Kidney epithelial cell (primary cell): ENCODE data around the gene ANKHD1. TPM values are rescaled to one million over a fixed set of nuclear protein-coding genes. Genes with fewer than 3 reads are reported as not detected.
"Not testable (repeated sequence)": the region's sequence is repeated elsewhere in the genome, so short reads cannot be mapped to it uniquely, and the experiment has no call there.

Experiments
- DNase-seq: peaks from one replicate; pipeline ENCODE4 v3.0.0-alpha.2; 2010; ENCODE audit warnings: low read depth
- H3K27me3 ChIP-seq: 2 replicates; pipeline ENCODE4 v1.6.0; 2011; ENCODE audit warnings: low read length; ENCODE audit not compliant: control insufficient read depth, insufficient read depth
- H3K36me3 ChIP-seq: 2 replicates; pipeline ENCODE4 v1.5.1; 2011; ENCODE audit warnings: low read length; ENCODE audit not compliant: control insufficient read depth, insufficient read depth
- H3K4me3 ChIP-seq: 2 replicates; pipeline ENCODE4 v1.5.1; 2011; ENCODE audit warnings: low read depth, mild to moderate bottlenecking, control low read depth, low read length
- CTCF ChIP-seq: IDR thresholded peaks from 2 replicates; pipeline ENCODE4 v1.5.1; 2011; ENCODE audit warnings: mild to moderate bottlenecking, moderate library complexity, low read length, control low read depth, inconsistent platforms; ENCODE audit not compliant: insufficient read depth, poor library complexity, severe bottlenecking
- total RNA-seq: library from RNA; depleted of rRNA; stranded (reverse); fragments of >200 nt; gene quantifications from 2 replicates; pipeline ENCODE4 v1.2.3, GENCODE V29; 2015

ANKHD1 gene
- total RNA-seq, 1 donor from 2014 or later = 80.4 TPM

- DNase-seq = no peak
- Histone ChIP-seq H3K27me3 (no peaks in the 10 kb centered on the region), H3K36me3 (no peaks in the 10 kb centered on the region), H3K4me3 (no peak overlapping the region)
- peak; percentile 43 for TF ChIP-seq CTCF
These were observed 173.7 kb downstream of the ANKHD1 start for GRCh38 chr5:140575309-140575708.

GRCh38 chr5:140576776-140577201 lies 175.2 kb downstream of the ANKHD1 start:
- Histone ChIP-seq H3K27me3 (no peaks in the 10 kb centered on the region), H3K36me3 (no peaks in the 10 kb centered on the region), H3K4me3 (no peak overlapping the region)
- TF ChIP-seq CTCF = no peak
- no peak for DNase-seq

GRCh38 chr5:140579188-140579747 lies 177.6 kb downstream of the ANKHD1 start:
- H3K4me3 ChIP-seq, DNase-seq: not testable (repeated sequence)

GRCh38 chr5:140587495-140587894 lies 185.9 kb downstream of the ANKHD1 start:
- DNase-seq = no peak
- no peak for TF ChIP-seq CTCF
- no peaks in the 10 kb centered on the region for H3K36me3 ChIP-seq
- H3K4me3 ChIP-seq = no peak overlapping the region
- H3K27me3 ChIP-seq = no peaks in the 10 kb centered on the region

More at GRCh38 chr5:140579188-140579747, 177.6 kb downstream of the ANKHD1 start:
- H3K36me3 ChIP-seq, H3K27me3 ChIP-seq: not testable (repeated sequence)

- Histone ChIP-seq H3K27me3 (no peaks in the 10 kb centered on the region), H3K36me3 (no peaks in the 10 kb centered on the region), H3K4me3 (no peak overlapping the region)
- DNase-seq = no peak
- TF ChIP-seq CTCF = no peak
These were observed 186.9 kb downstream of the ANKHD1 start for GRCh38 chr5:140588311-140589070.

Other genes with a start within 250 kb of the ANKHD1 start
- 125 and 176 TPM in 2 replicates for gene CYSTM1, start 226.6 kb upstream of the ANKHD1 start, total RNA-seq
- 124 and 166 TPM in 2 replicates for gene PFDN1, start 98.7 kb upstream of the ANKHD1 start, total RNA-seq
- gene HBEGF, start 55.2 kb upstream of the ANKHD1 start, total RNA-seq = 25.1 and 31.6 TPM in 2 replicates
- 0.07 TPM in 1 of 2 replicates, not detected in the other for gene SLC4A9, start 41.6 kb upstream of the ANKHD1 start, total RNA-seq
- gene EIF4EBP3, start 145.8 kb downstream of the ANKHD1 start, total RNA-seq = 6.4 and 13.3 TPM in 2 replicates
- gene SRA1, start 155.6 kb downstream of the ANKHD1 start, total RNA-seq = 42.1 and 45.5 TPM in 2 replicates
- 9.6 and 13.3 TPM in 2 replicates for gene APBB3, start 162.8 kb downstream of the ANKHD1 start, total RNA-seq
- gene SLC35A4, start 163.0 kb downstream of the ANKHD1 start, total RNA-seq = 55.9 and 60.5 TPM in 2 replicates
- gene CD14, start 231.3 kb downstream of the ANKHD1 start, total RNA-seq = 0.29 and 1.9 TPM in 2 replicates
- gene TMCO6, start 237.6 kb downstream of the ANKHD1 start, total RNA-seq = 35.6 and 66.8 TPM in 2 replicates
- 46.4 and 51.2 TPM in 2 replicates for gene NDUFA2, start 245.8 kb downstream of the ANKHD1 start, total RNA-seq
- gene IK, start 246.0 kb downstream of the ANKHD1 start, total RNA-seq = 107 and 111 TPM in 2 replicates